Activated naive CD4-positive, alpha-beta T cell treated with anti-CD3 and anti-CD28 coated beads for 36 hours (primary cell): Measurements from ENCODE around the gene ARMH1. TPM values are rescaled to one million over a fixed set of nuclear protein-coding genes. Genes with fewer than 3 reads are reported as not detected.
A peak's percentile ranks its signal among the peaks of the same experiment; 100 is the strongest.

Source experiments
- CTCF ChIA-PET: fragments of 350-600 bp; sonication (Branson Sonifier 250); formaldehyde crosslinking; loops from one replicate; lab custom pipeline; 2021; ENCODE audit warnings: antibody characterized with exemption; lab: Charles Lee
- DNase-seq: peaks from one replicate; pipeline ENCODE4 v3.0.0-alpha.2; 2020
- H3K27ac Mint-ChIP-seq: one replicate; pipeline ENCODE4 v1.8.0; 2021; ENCODE audit warnings: mild to moderate bottlenecking, mixed read lengths
- H3K27me3 Mint-ChIP-seq: one replicate; pipeline ENCODE4 v1.8.0; 2021; ENCODE audit warnings: low read depth, mixed read lengths
- H3K36me3 Mint-ChIP-seq: one replicate; pipeline ENCODE4 v1.8.0; 2021; ENCODE audit warnings: low read depth, mixed read lengths
- H3K4me1 Mint-ChIP-seq: one replicate; pipeline ENCODE4 v1.8.0; 2021; ENCODE audit warnings: low read depth, mixed read lengths
- H3K4me3 Mint-ChIP-seq: one replicate; pipeline ENCODE4 v1.8.0; 2021; ENCODE audit warnings: mild to moderate bottlenecking, moderate library complexity, mixed read lengths
- H3K9me3 Mint-ChIP-seq: one replicate; pipeline ENCODE4 v1.8.0; 2021; ENCODE audit warnings: mixed read lengths
- intact Hi-C: fragments of 100-400 bp; cut with micrococcal nuclease; formaldehyde crosslinking; loops from one replicate; pipeline ENCODE4 v1.15.1; 2023
- total RNA-seq, 2 experiments: library from RNA; stranded (reverse); gene quantifications; one replicate each; pipeline ENCODE4 v1.2.3, GENCODE V29; 2021

The ARMH1 gene
- total RNA-seq, 2 experiments from 2014 or later = 143 to 155 TPM

- no peak for DNase-seq
- Mint-ChIP-seq H3K27me3 (no peaks in the 10 kb centered on the region), H3K4me1 (peaks cover 31% of the 10 kb centered on the region), H3K9me3 (no peaks in the 10 kb centered on the region), H3K27ac (no peak overlapping the region), H3K4me3 (no peak overlapping the region), H3K36me3 (peaks cover 32% of the 10 kb centered on the region)
- intact Hi-C loops = no loop called here
- CTCF ChIA-PET = interaction anchor here (0.9 to 16.2 kb wide), 2 partner anchors 15 to 72 kb away, joined by 3 to 135 read pairs; no protein-coding TSS in a partner anchor
Measured at GRCh38 chr1:44636688-44637598, 37.6 kb upstream of the ARMH1 start.

- Mint-ChIP-seq H3K27me3 (no peaks in the 10 kb centered on the region), H3K4me1 (peaks cover 28% of the 10 kb centered on the region), H3K9me3 (no peaks in the 10 kb centered on the region), H3K36me3 (peaks cover 30% of the 10 kb centered on the region), H3K27ac (no peak overlapping the region), H3K4me3 (no peak overlapping the region)
- intact Hi-C loops = no loop called here
- CTCF ChIA-PET = interaction anchor here (0.9 to 16.2 kb wide), 2 partner anchors 14 to 71 kb away, joined by 3 to 135 read pairs; no protein-coding TSS in a partner anchor
- DNase-seq = no peak
Measured at GRCh38 chr1:44637702-44638411, 36.7 kb upstream of the ARMH1 start.

- intact Hi-C loops = no loop called here
- Mint-ChIP-seq H3K36me3 (peaks cover 22% of the 10 kb centered on the region), H3K4me1 (peaks cover 5% of the 10 kb centered on the region), H3K4me3 (no peak overlapping the region), H3K27me3 (no peaks in the 10 kb centered on the region), H3K9me3 (no peaks in the 10 kb centered on the region), H3K27ac (no peak overlapping the region)
- CTCF ChIA-PET = interaction anchor here (0.8 to 16.2 kb wide), 2 partner anchors 9 to 11 kb away, joined by 3 to 135 read pairs; no protein-coding TSS in a partner anchor
- DNase-seq = no peak
Measured at GRCh38 chr1:44640200-44640853, 34.2 kb upstream of the ARMH1 start.

- intact Hi-C loops = no loop called here
- no peaks in the 10 kb centered on the region for H3K9me3 Mint-ChIP-seq
- H3K4me3 Mint-ChIP-seq = no peak overlapping the region
- peaks cover 13% of the 10 kb centered on the region for H3K36me3 Mint-ChIP-seq
- no peak for DNase-seq
- CTCF ChIA-PET = interaction anchor here (0.7 to 16.2 kb wide), 3 partner anchors 10 to 16 kb away, joined by 4 to 135 read pairs (median 7); no protein-coding TSS in a partner anchor
- H3K4me1 Mint-ChIP-seq = peaks cover 2% of the 10 kb centered on the region
- no peak overlapping the region for H3K27ac Mint-ChIP-seq
- no peaks in the 10 kb centered on the region for H3K27me3 Mint-ChIP-seq
Measured at GRCh38 chr1:44641126-44642102, 33.1 kb upstream of the ARMH1 start.

- intact Hi-C loops = no loop called here
- no peaks in the 10 kb centered on the region for H3K27me3 Mint-ChIP-seq
- H3K4me3 Mint-ChIP-seq = no peak overlapping the region
- H3K4me1 Mint-ChIP-seq = no peaks in the 10 kb centered on the region
- no peaks in the 10 kb centered on the region for H3K9me3 Mint-ChIP-seq
- no peak for DNase-seq
- peaks cover 8% of the 10 kb centered on the region for H3K36me3 Mint-ChIP-seq
- CTCF ChIA-PET = interaction anchor here (0.7 to 16.2 kb wide), 3 partner anchors 9 to 15 kb away, joined by 4 to 135 read pairs (median 7); no protein-coding TSS in a partner anchor
- H3K27ac Mint-ChIP-seq = peak overlapping the region; percentile 37
Measured at GRCh38 chr1:44642255-44642654, 32.3 kb upstream of the ARMH1 start.

GRCh38 chr1:44642925-44643324, 31.6 kb upstream of the ARMH1 start:
- H3K9me3 Mint-ChIP-seq = no peaks in the 10 kb centered on the region
- DNase-seq = no peak
- H3K27ac Mint-ChIP-seq = no peak overlapping the region
- peaks cover 8% of the 10 kb centered on the region for H3K36me3 Mint-ChIP-seq
- no peak overlapping the region for H3K4me3 Mint-ChIP-seq
- intact Hi-C loops = no loop called here
- no peaks in the 10 kb centered on the region for H3K27me3 Mint-ChIP-seq
- H3K4me1 Mint-ChIP-seq = no peaks in the 10 kb centered on the region
- CTCF ChIA-PET = interaction anchor here (16.2 kb wide), 1 partner anchor 9 kb away, joined by 135 read pairs; no protein-coding TSS in a partner anchor

GRCh38 chr1:44643721-44644334, 30.7 kb upstream of the ARMH1 start:
- intact Hi-C loops = no loop called here
- Mint-ChIP-seq H3K27me3 (no peaks in the 10 kb centered on the region), H3K4me3 (no peak overlapping the region), H3K4me1 (no peaks in the 10 kb centered on the region), H3K27ac (no peak overlapping the region), H3K9me3 (no peaks in the 10 kb centered on the region), H3K36me3 (peaks cover 10% of the 10 kb centered on the region)
- DNase-seq = no peak
- CTCF ChIA-PET = interaction anchor here (16.2 kb wide), 1 partner anchor 8 kb away, joined by 135 read pairs; no protein-coding TSS in a partner anchor

- Mint-ChIP-seq H3K4me1 (no peaks in the 10 kb centered on the region), H3K27ac (no peak overlapping the region), H3K4me3 (no peak overlapping the region), H3K36me3 (peaks cover 13% of the 10 kb centered on the region), H3K27me3 (no peaks in the 10 kb centered on the region), H3K9me3 (no peaks in the 10 kb centered on the region)
- no peak for DNase-seq
- intact Hi-C loops = no loop called here
- CTCF ChIA-PET = interaction anchor here (0.5 kb wide), 1 partner anchor 13 kb away, joined by 3 read pairs; no protein-coding TSS in a partner anchor
Measured at GRCh38 chr1:44644806-44645205, 29.7 kb upstream of the ARMH1 start.

GRCh38 chr1:44645476-44646244, 28.9 kb upstream of the ARMH1 start:
- Mint-ChIP-seq H3K4me3 (no peak overlapping the region), H3K9me3 (no peaks in the 10 kb centered on the region), H3K27me3 (no peaks in the 10 kb centered on the region), H3K27ac (no peak overlapping the region), H3K4me1 (no peaks in the 10 kb centered on the region), H3K36me3 (peaks cover 15% of the 10 kb centered on the region)
- CTCF ChIA-PET = no interaction called here
- intact Hi-C loops = no loop called here
- no peak for DNase-seq
